ENCODE data around the gene FRMD4A.
"Not testable (repeated sequence)": the region's sequence is repeated elsewhere in the genome, so short reads cannot be mapped to it uniquely, and the experiment has no call there.

The FRMD4A gene

GRCh38 chr10:14137391-14137790, 193.3 kb downstream of the FRMD4A start:
- Mint-ChIP-seq H3K9me3 (no peaks in the 10 kb centered on the region), H3K4me1 (ENCODE audit: low read depth) (no peaks in the 10 kb centered on the region), H3K27me3 (ENCODE audit: low read depth) (no peaks in the 10 kb centered on the region), H3K36me3 (ENCODE audit: low read depth) (no peaks in the 10 kb centered on the region), H3K4me3 (no peak overlapping the region), H3K27ac (no peak overlapping the region)
- no peak for DNase-seq (ENCODE audit: low spot score)

- H3K9me3 Mint-ChIP-seq; DNase-seq (ENCODE audit: low spot score); H3K36me3 Mint-ChIP-seq (ENCODE audit: low read depth); H3K27me3 Mint-ChIP-seq (ENCODE audit: low read depth); H3K4me3 Mint-ChIP-seq; H3K27ac Mint-ChIP-seq; H3K4me1 Mint-ChIP-seq (ENCODE audit: low read depth): not testable (repeated sequence)
These were observed 195.5 kb downstream of the FRMD4A start for GRCh38 chr10:14135196-14135595.

GRCh38 chr10:14134275-14134674, 196.4 kb downstream of the FRMD4A start:
- H3K4me3 Mint-ChIP-seq, result no peak overlapping the region
- H3K36me3 Mint-ChIP-seq (ENCODE audit: low read depth), result no peaks in the 10 kb centered on the region
- no peak overlapping the region for H3K27ac Mint-ChIP-seq
- no peaks in the 10 kb centered on the region for H3K27me3 Mint-ChIP-seq (ENCODE audit: low read depth)
- DNase-seq (ENCODE audit: low spot score), result no peak
- H3K9me3 Mint-ChIP-seq, result no peaks in the 10 kb centered on the region
- H3K4me1 Mint-ChIP-seq (ENCODE audit: low read depth), result no peaks in the 10 kb centered on the region

- no peak for DNase-seq (ENCODE audit: low spot score)
- Mint-ChIP-seq H3K4me3 (no peak overlapping the region), H3K4me1 (ENCODE audit: low read depth) (no peaks in the 10 kb centered on the region), H3K27ac (no peak overlapping the region), H3K27me3 (ENCODE audit: low read depth) (no peaks in the 10 kb centered on the region), H3K9me3 (no peaks in the 10 kb centered on the region), H3K36me3 (ENCODE audit: low read depth) (no peaks in the 10 kb centered on the region)
These were observed 199.3 kb downstream of the FRMD4A start for GRCh38 chr10:14131261-14131960.

- Mint-ChIP-seq H3K36me3 (ENCODE audit: low read depth) (no peaks in the 10 kb centered on the region), H3K4me1 (ENCODE audit: low read depth) (no peaks in the 10 kb centered on the region), H3K9me3 (no peaks in the 10 kb centered on the region), H3K4me3 (no peak overlapping the region), H3K27me3 (ENCODE audit: low read depth) (no peaks in the 10 kb centered on the region), H3K27ac (no peak overlapping the region)
- DNase-seq (ENCODE audit: low spot score), result no peak
These were observed 201.0 kb downstream of the FRMD4A start for GRCh38 chr10:14129770-14130169.

GRCh38 chr10:14128519-14128918, 202.2 kb downstream of the FRMD4A start:
- H3K4me3 Mint-ChIP-seq, result no peak overlapping the region
- no peaks in the 10 kb centered on the region for H3K36me3 Mint-ChIP-seq (ENCODE audit: low read depth)
- H3K4me1 Mint-ChIP-seq (ENCODE audit: low read depth), result no peaks in the 10 kb centered on the region
- H3K9me3 Mint-ChIP-seq, result no peaks in the 10 kb centered on the region
- H3K27me3 Mint-ChIP-seq (ENCODE audit: low read depth), result no peaks in the 10 kb centered on the region
- DNase-seq (ENCODE audit: low spot score), result no peak
- H3K27ac Mint-ChIP-seq, result no peak overlapping the region

GRCh38 chr10:14126697-14127440, 203.9 kb downstream of the FRMD4A start:
- Mint-ChIP-seq H3K27me3 (ENCODE audit: low read depth) (no peaks in the 10 kb centered on the region), H3K9me3 (no peaks in the 10 kb centered on the region), H3K36me3 (ENCODE audit: low read depth) (no peaks in the 10 kb centered on the region), H3K27ac (no peak overlapping the region), H3K4me3 (no peak overlapping the region), H3K4me1 (ENCODE audit: low read depth) (no peaks in the 10 kb centered on the region)
- no peak for DNase-seq (ENCODE audit: low spot score)

- Mint-ChIP-seq H3K4me1 (ENCODE audit: low read depth) (no peaks in the 10 kb centered on the region), H3K4me3 (no peak overlapping the region), H3K27ac (no peak overlapping the region), H3K27me3 (ENCODE audit: low read depth) (no peaks in the 10 kb centered on the region), H3K9me3 (no peaks in the 10 kb centered on the region), H3K36me3 (ENCODE audit: low read depth) (no peaks in the 10 kb centered on the region)
- no peak for DNase-seq (ENCODE audit: low spot score)
These were observed 205.2 kb downstream of the FRMD4A start for GRCh38 chr10:14125564-14125963.

GRCh38 chr10:14124941-14125340, 205.8 kb downstream of the FRMD4A start:
- no peaks in the 10 kb centered on the region for H3K27me3 Mint-ChIP-seq (ENCODE audit: low read depth)
- no peaks in the 10 kb centered on the region for H3K9me3 Mint-ChIP-seq
- no peak overlapping the region for H3K27ac Mint-ChIP-seq
- H3K4me3 Mint-ChIP-seq, result no peak overlapping the region
- no peaks in the 10 kb centered on the region for H3K4me1 Mint-ChIP-seq (ENCODE audit: low read depth)
- no peak for DNase-seq (ENCODE audit: low spot score)
- H3K36me3 Mint-ChIP-seq (ENCODE audit: low read depth), result no peaks in the 10 kb centered on the region

- H3K4me3 Mint-ChIP-seq, result no peak overlapping the region
- H3K9me3 Mint-ChIP-seq, result no peaks in the 10 kb centered on the region
- no peak overlapping the region for H3K27ac Mint-ChIP-seq
- H3K36me3 Mint-ChIP-seq (ENCODE audit: low read depth), result no peaks in the 10 kb centered on the region
- no peak for DNase-seq (ENCODE audit: low spot score)
- H3K4me1 Mint-ChIP-seq (ENCODE audit: low read depth), result no peaks in the 10 kb centered on the region
- H3K27me3 Mint-ChIP-seq (ENCODE audit: low read depth), result no peaks in the 10 kb centered on the region
These were observed 207.6 kb downstream of the FRMD4A start for GRCh38 chr10:14123139-14123538.

- no peaks in the 10 kb centered on the region for H3K4me1 Mint-ChIP-seq (ENCODE audit: low read depth)
- no peak for DNase-seq (ENCODE audit: low spot score)
- no peak overlapping the region for H3K27ac Mint-ChIP-seq
- no peak overlapping the region for H3K4me3 Mint-ChIP-seq
- H3K9me3 Mint-ChIP-seq, result no peaks in the 10 kb centered on the region
- no peaks in the 10 kb centered on the region for H3K27me3 Mint-ChIP-seq (ENCODE audit: low read depth)
- no peaks in the 10 kb centered on the region for H3K36me3 Mint-ChIP-seq (ENCODE audit: low read depth)
These were observed 209.9 kb downstream of the FRMD4A start for GRCh38 chr10:14120812-14121211.

- Mint-ChIP-seq H3K27ac (no peak overlapping the region), H3K9me3 (no peaks in the 10 kb centered on the region), H3K27me3 (ENCODE audit: low read depth) (no peaks in the 10 kb centered on the region), H3K36me3 (ENCODE audit: low read depth) (no peaks in the 10 kb centered on the region), H3K4me3 (no peak overlapping the region), H3K4me1 (ENCODE audit: low read depth) (no peaks in the 10 kb centered on the region)
- DNase-seq (ENCODE audit: low spot score), result no peak
These were observed 211.8 kb downstream of the FRMD4A start for GRCh38 chr10:14118953-14119352.

GRCh38 chr10:14116837-14117236, 213.9 kb downstream of the FRMD4A start:
- no peak overlapping the region for H3K4me3 Mint-ChIP-seq
- H3K9me3 Mint-ChIP-seq, result no peaks in the 10 kb centered on the region
- H3K36me3 Mint-ChIP-seq (ENCODE audit: low read depth), result no peaks in the 10 kb centered on the region
- no peak overlapping the region for H3K27ac Mint-ChIP-seq
- H3K4me1 Mint-ChIP-seq (ENCODE audit: low read depth), result no peaks in the 10 kb centered on the region
- H3K27me3 Mint-ChIP-seq (ENCODE audit: low read depth), result no peaks in the 10 kb centered on the region
- no peak for DNase-seq (ENCODE audit: low spot score)

- Mint-ChIP-seq H3K9me3 (no peaks in the 10 kb centered on the region), H3K27me3 (ENCODE audit: low read depth) (no peaks in the 10 kb centered on the region), H3K4me3 (no peak overlapping the region), H3K36me3 (ENCODE audit: low read depth) (no peaks in the 10 kb centered on the region), H3K27ac (no peak overlapping the region), H3K4me1 (ENCODE audit: low read depth) (no peaks in the 10 kb centered on the region)
- no peak for DNase-seq (ENCODE audit: low spot score)
These were observed 214.7 kb downstream of the FRMD4A start for GRCh38 chr10:14116021-14116420.

- no peak overlapping the region for H3K4me3 Mint-ChIP-seq
- no peaks in the 10 kb centered on the region for H3K4me1 Mint-ChIP-seq (ENCODE audit: low read depth)
These were observed 215.9 kb downstream of the FRMD4A start for GRCh38 chr10:14114791-14115190.

More at GRCh38 chr10:14114791-14115190, 215.9 kb downstream of the FRMD4A start:
- DNase-seq (ENCODE audit: low spot score), result no peak
- no peaks in the 10 kb centered on the region for H3K36me3 Mint-ChIP-seq (ENCODE audit: low read depth)
- H3K9me3 Mint-ChIP-seq, result no peaks in the 10 kb centered on the region
- H3K27ac Mint-ChIP-seq, result no peak overlapping the region
- no peaks in the 10 kb centered on the region for H3K27me3 Mint-ChIP-seq (ENCODE audit: low read depth)

All from T-helper 2 cell treated with Interferon-gamma antibody and Interleukin-4, amounts not matched to agents 5 μg/mL and 100 μg/mL, for 36 hours (primary cell).